HG03045 (cell line): Measurements from ENCODE around the gene SYNPO.

Source experiments
- ATAC-seq: cut with Tn5 transposase; IDR thresholded peaks from one replicate; pipeline ENCODE4 v1.9.1; 2021; ENCODE audit warnings: mild to moderate bottlenecking, moderate library complexity; ENCODE audit not compliant: unreplicated experiment

Gene SYNPO

GRCh38 chr5:150624334-150625163, 15.9 kb upstream of the SYNPO start:
- ATAC-seq, result peak; percentile 29

GRCh38 chr5:150625164-150625535, 15.3 kb upstream of the SYNPO start:
- ATAC-seq, result no peak

GRCh38 chr5:150625831-150626746, 14.4 kb upstream of the SYNPO start:
- peak; percentile 39 for ATAC-seq

GRCh38 chr5:150626853-150627276, 13.6 kb upstream of the SYNPO start:
- no peak for ATAC-seq

GRCh38 chr5:150627731-150628545, 12.5 kb upstream of the SYNPO start:
- no peak for ATAC-seq

- no peak for ATAC-seq
Measured at GRCh38 chr5:150628936-150629485, 11.4 kb upstream of the SYNPO start.

- ATAC-seq, result no peak
Measured at GRCh38 chr5:150630016-150630415, 10.4 kb upstream of the SYNPO start.

GRCh38 chr5:150630461-150631325, 9.8 kb upstream of the SYNPO start:
- ATAC-seq, result no peak

- no peak for ATAC-seq
Measured at GRCh38 chr5:150631326-150631701, 9.1 kb upstream of the SYNPO start.

- ATAC-seq, result no peak
Measured at GRCh38 chr5:150632305-150633160, 7.9 kb upstream of the SYNPO start.

- ATAC-seq, result no peak
Measured at GRCh38 chr5:150633429-150633828, 7.0 kb upstream of the SYNPO start.

GRCh38 chr5:150636391-150637244, 3.8 kb upstream of the SYNPO start:
- no peak for ATAC-seq

- ATAC-seq, result no peak
Measured at GRCh38 chr5:150637245-150638052, 3.0 kb upstream of the SYNPO start.

GRCh38 chr5:150638053-150638444, 2.4 kb upstream of the SYNPO start:
- no peak for ATAC-seq

GRCh38 chr5:150638488-150639376, 1.7 kb upstream of the SYNPO start:
- ATAC-seq, result no peak

- no peak for ATAC-seq
Measured at GRCh38 chr5:150639377-150639692, 1.1 kb upstream of the SYNPO start.
